GM12878 (cell line): ENCODE measurements around the gene SVOP. TPM values are rescaled to one million over a fixed set of nuclear protein-coding genes. Genes with fewer than 3 reads are reported as not detected.

Experiments
- BCL11A ChIP-seq: IDR thresholded peaks from 2 replicates; pipeline ENCODE4 v1.6.1; 2011; ENCODE audit warnings: low read depth, low read length
- BHLHE40 ChIP-seq, 2 experiments: fragments of 450-650 bp in 1 of 2; IDR thresholded peaks; 2 replicates each; pipeline ENCODE4 v1.6.1; 2011 to 2017; ENCODE audit warnings: low read depth in 2 of 2, borderline replicate concordance in 1 of 2, improper control_type of control experiment in 1 of 2, low read length in 1 of 2, mild to moderate bottlenecking in 1 of 2
- BRCA1 ChIP-seq: IDR thresholded peaks from 2 replicates; pipeline ENCODE4 v1.6.1; 2011; ENCODE audit warnings: low read depth, low read length, improper control_type of control experiment
- ESRRA ChIP-seq: IDR thresholded peaks from 2 replicates; pipeline ENCODE4 v1.6.1; 2012; ENCODE audit warnings: mild to moderate bottlenecking, low read length, improper control_type of control experiment
- ETV6 ChIP-seq, 2 experiments: fragments of 450-650 bp in 1 of 2; IDR thresholded peaks in 1 of 2; conservative IDR thresholded peaks in 1 of 2; 2 replicates each; pipeline ENCODE4 v1.6.1; 2014; ENCODE audit warnings: antibody characterized with exemption in 1 of 2, borderline replicate concordance in 1 of 2, low read depth in 1 of 2, mild to moderate bottlenecking in 1 of 2, moderate library complexity in 1 of 2
- HDGF ChIP-seq: fragments of 450-650 bp; IDR thresholded peaks from 2 replicates; pipeline ENCODE4 v1.6.1; 2016; ENCODE audit warnings: antibody characterized with exemption
- IKZF2 ChIP-seq, 2 experiments: fragments of 450-650 bp; IDR thresholded peaks; 2 replicates each; pipeline ENCODE4 v1.6.1; 2017; ENCODE audit warnings: mild to moderate bottlenecking in 2 of 2, moderate library complexity in 2 of 2
- JUND ChIP-seq: IDR thresholded peaks from 2 replicates; pipeline ENCODE4 v1.6.1; 2012; ENCODE audit warnings: low read depth, mild to moderate bottlenecking, low read length, improper control_type of control experiment, moderate library complexity
- NFYA ChIP-seq: IDR thresholded peaks from 2 replicates; pipeline ENCODE4 v1.6.1; 2011; ENCODE audit warnings: low read depth, mild to moderate bottlenecking, low read length, improper control_type of control experiment, borderline replicate concordance
- PML ChIP-seq: IDR thresholded peaks from 2 replicates; pipeline ENCODE4 v1.6.1; 2012; ENCODE audit warnings: low read length, inconsistent platforms
- POLR2AphosphoS5 ChIP-seq: IDR thresholded peaks from 2 replicates; pipeline ENCODE4 v1.6.1; 2011; ENCODE audit warnings: mild to moderate bottlenecking, low read length, inconsistent platforms
- PRDM15 ChIP-seq: fragments of 450-650 bp; formaldehyde crosslinking; IDR thresholded peaks from 2 replicates; pipeline ENCODE4 v1.4.0; 2020; ENCODE audit warnings: mild to moderate bottlenecking, moderate library complexity
- SP1 ChIP-seq: IDR thresholded peaks from one replicate; pipeline ENCODE4 v1.6.1; 2011; ENCODE audit warnings: low read depth, low read length
- SUPT20H ChIP-seq: IDR thresholded peaks from 2 replicates; pipeline ENCODE4 v1.6.1; 2011; ENCODE audit warnings: low read depth, mild to moderate bottlenecking, low read length, moderate library complexity, borderline replicate concordance; ENCODE audit not compliant: control insufficient read depth
- YY1 ChIP-seq: IDR thresholded peaks from 2 replicates; pipeline ENCODE4 v1.6.1; 2011; ENCODE audit warnings: low read depth, mild to moderate bottlenecking, low read length
- ZNF217 ChIP-seq: fragments of 450-650 bp; IDR thresholded peaks from 2 replicates; pipeline ENCODE4 v1.6.1; 2017; ENCODE audit warnings: antibody characterized with exemption, mild to moderate bottlenecking
- ZSCAN29 ChIP-seq: fragments of 450-650 bp; IDR thresholded peaks from 2 replicates; pipeline ENCODE4 v1.6.1; 2017; ENCODE audit warnings: mild to moderate bottlenecking, moderate library complexity
- polyA plus RNA-seq, 11 experiments: library from polyadenylated mRNA; depleted of rRNA in 4 of 11; unstranded in 6 of 11; stranded (reverse) in 5 of 11; fragments of >200 nt; fragmentation: Nextera tagmentation in 4 of 11; fragmentation: Illumina TruSeq in 1 of 11; extraction: Ambion mirVana in 4 of 11; extraction: Trizol in 1 of 11; gene quantifications; 1 replicate in 1 of 11; 2 replicates in 10 of 11; pipeline versions ENCODE4 v1.2.1 to v1.2.3, GENCODE V29; 2011 to 2016; ENCODE audit warnings: inconsistent platforms in 2 of 11, missing spikeins in 2 of 11, low read depth in 1 of 11
- total RNA-seq, 4 experiments: library from RNA; depleted of rRNA in 3 of 4; stranded (reverse); fragments of >200 nt in 3 of 4; fragmentation: Illumina TruSeq in 1 of 4; extraction: Trizol in 1 of 4; gene quantifications; 2 replicates each; pipeline versions ENCODE4 v1.2.1 to v1.2.3, GENCODE V29; 2013 to 2021
- TF ChIP-seq, protein P1 (sequence below): fragments of 450-650 bp; IDR thresholded peaks from 2 replicates; pipeline ENCODE4 v1.6.1; 2018; ENCODE audit warnings: mild to moderate bottlenecking, low read depth, moderate library complexity; ENCODE audit not compliant: partially characterized antibody
- TF ChIP-seq, protein P2 (sequence below): fragments of 450-650 bp; formaldehyde crosslinking; IDR thresholded peaks from 2 replicates; pipeline ENCODE4 v1.5.0; 2022; ENCODE audit warnings: mild to moderate bottlenecking, missing genetic modification characterization

SVOP gene
- total and polyA plus RNA-seq, 10 of the 15 experiments (the other 5 are each of a cell fraction or from before 2014, with no cell fraction given) = under 0.01 TPM; not detected in 9

GRCh38 chr12:109052414-109053323, 31.8 kb upstream of the SVOP start, which contains the start of gene USP30 (continued):
- no peak for TF ChIP-seq PRDM15 (CRISPR knock-in tag)
- peak; percentile 85 for TF ChIP-seq ZSCAN29
- TF ChIP-seq, protein P1, sequence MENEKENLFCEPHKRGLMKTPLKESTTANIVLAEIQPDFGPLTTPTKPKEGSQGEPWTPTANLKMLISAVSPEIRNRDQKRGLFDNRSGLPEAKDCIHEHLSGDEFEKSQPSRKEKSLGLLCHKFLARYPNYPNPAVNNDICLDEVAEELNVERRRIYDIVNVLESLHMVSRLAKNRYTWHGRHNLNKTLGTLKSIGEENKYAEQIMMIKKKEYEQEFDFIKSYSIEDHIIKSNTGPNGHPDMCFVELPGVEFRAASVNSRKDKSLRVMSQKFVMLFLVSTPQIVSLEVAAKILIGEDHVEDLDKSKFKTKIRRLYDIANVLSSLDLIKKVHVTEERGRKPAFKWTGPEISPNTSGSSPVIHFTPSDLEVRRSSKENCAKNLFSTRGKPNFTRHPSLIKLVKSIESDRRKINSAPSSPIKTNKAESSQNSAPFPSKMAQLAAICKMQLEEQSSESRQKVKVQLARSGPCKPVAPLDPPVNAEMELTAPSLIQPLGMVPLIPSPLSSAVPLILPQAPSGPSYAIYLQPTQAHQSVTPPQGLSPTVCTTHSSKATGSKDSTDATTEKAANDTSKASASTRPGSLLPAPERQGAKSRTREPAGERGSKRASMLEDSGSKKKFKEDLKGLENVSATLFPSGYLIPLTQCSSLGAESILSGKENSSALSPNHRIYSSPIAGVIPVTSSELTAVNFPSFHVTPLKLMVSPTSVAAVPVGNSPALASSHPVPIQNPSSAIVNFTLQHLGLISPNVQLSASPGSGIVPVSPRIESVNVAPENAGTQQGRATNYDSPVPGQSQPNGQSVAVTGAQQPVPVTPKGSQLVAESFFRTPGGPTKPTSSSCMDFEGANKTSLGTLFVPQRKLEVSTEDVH = peak; percentile 95
- TF ChIP-seq SUPT20H = no peak
- TF ChIP-seq IKZF2 (IDR thresholded peaks at IDR 0.05) = peak; percentile 21 to 69; a peak in 3 of 4 replicates
- TF ChIP-seq YY1 = peak; percentile 89
- TF ChIP-seq PML = no peak
- TF ChIP-seq JUND = no peak
- peak in 1 of 2 experiments; percentile 67; a peak in 1 of 4 replicates for TF ChIP-seq ETV6 (conservative IDR thresholded peaks at IDR 0.05 in 1 of 2, IDR thresholded peaks at IDR 0.05 in 1 of 2; ENCODE audit: borderline replicate concordance in 1 of 2, low read depth in 1 of 2)
- TF ChIP-seq HDGF = no peak
- TF ChIP-seq ZNF217 = peak; percentile 60; the same call in 1 of the 2 replicates
- peak; percentile 42; the same call in 1 of the 2 replicates for TF ChIP-seq ESRRA
- no peak for TF ChIP-seq BRCA1
- peak; percentile 77 for TF ChIP-seq SP1
- no peak for TF ChIP-seq NFYA
- TF ChIP-seq BHLHE40 (IDR thresholded peaks at IDR 0.05; ENCODE audit: borderline replicate concordance in 1 of 2, low read depth in 2 of 2, low read length in 1 of 2) = peak in 1 of 2 experiments; percentile 75; a peak in 2 of 4 replicates
- no peak for TF ChIP-seq POLR2AphosphoS5
- TF ChIP-seq, protein P2, sequence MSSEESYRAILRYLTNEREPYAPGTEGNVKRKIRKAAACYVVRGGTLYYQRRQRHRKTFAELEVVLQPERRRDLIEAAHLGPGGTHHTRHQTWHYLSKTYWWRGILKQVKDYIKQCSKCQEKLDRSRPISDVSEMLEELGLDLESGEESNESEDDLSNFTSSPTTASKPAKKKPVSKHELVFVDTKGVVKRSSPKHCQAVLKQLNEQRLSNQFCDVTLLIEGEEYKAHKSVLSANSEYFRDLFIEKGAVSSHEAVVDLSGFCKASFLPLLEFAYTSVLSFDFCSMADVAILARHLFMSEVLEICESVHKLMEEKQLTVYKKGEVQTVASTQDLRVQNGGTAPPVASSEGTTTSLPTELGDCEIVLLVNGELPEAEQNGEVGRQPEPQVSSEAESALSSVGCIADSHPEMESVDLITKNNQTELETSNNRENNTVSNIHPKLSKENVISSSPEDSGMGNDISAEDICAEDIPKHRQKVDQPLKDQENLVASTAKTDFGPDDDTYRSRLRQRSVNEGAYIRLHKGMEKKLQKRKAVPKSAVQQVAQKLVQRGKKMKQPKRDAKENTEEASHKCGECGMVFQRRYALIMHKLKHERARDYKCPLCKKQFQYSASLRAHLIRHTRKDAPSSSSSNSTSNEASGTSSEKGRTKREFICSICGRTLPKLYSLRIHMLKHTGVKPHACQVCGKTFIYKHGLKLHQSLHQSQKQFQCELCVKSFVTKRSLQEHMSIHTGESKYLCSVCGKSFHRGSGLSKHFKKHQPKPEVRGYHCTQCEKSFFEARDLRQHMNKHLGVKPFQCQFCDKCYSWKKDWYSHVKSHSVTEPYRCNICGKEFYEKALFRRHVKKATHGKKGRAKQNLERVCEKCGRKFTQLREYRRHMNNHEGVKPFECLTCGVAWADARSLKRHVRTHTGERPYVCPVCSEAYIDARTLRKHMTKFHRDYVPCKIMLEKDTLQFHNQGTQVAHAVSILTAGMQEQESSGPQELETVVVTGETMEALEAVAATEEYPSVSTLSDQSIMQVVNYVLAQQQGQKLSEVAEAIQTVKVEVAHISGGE (CRISPR knock-in tag) = peak; percentile 99
- TF ChIP-seq BCL11A = no peak
